ENCODE data around the gene TBX3.

Gene TBX3

DNA sequence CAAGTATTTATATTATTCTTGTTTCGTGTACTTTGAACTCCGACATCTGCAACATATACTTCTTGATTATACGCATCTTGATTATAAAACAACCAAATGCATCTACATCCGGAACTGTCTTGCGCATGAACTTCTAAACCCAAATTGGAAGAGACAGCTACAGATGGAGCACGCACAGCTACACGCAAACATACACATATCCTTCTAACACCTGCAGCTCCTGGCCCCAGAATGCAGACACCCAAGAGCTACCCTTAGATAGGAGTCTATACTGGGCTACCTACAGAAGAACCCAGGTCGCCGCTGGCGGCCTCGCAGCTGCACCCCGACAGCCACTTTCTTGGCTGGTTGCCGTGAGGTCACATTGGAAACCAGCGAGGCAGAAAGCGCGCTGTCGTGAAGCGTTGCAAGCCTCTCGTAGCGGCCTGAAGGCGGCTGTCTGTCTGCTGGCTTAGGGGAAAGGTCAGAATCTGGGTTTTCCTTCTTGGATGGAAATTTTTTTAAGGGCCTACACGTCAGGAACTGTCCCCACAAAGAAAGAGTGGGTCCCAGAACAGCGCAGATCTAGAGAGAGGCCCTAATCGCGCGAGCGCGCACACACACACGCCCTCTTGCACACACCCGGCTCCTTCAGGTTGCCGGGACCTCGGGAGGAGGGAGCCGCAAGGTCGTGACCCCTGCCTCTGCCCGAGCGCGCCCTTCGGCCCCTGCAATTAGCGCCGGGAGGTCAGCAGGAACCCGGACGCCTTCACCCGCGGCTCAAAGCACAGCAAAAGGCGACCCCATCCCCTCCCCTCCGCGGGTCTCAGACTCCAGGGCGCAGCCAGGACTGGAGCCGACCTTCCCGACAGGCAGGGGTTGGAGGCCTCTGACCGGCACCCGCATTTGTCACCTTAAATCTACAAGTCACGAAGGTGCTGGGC is 17.0 kb downstream of the TBX3 start:
- no peak for DNase-seq

GRCh38 chr12:114665411-114666260 is 18.3 kb downstream of the TBX3 start:
- DNase-seq: no peak

- DNase-seq: no peak
Observed at GRCh38 chr12:114664651-114665320, 19.2 kb downstream of the TBX3 start.

DNA sequence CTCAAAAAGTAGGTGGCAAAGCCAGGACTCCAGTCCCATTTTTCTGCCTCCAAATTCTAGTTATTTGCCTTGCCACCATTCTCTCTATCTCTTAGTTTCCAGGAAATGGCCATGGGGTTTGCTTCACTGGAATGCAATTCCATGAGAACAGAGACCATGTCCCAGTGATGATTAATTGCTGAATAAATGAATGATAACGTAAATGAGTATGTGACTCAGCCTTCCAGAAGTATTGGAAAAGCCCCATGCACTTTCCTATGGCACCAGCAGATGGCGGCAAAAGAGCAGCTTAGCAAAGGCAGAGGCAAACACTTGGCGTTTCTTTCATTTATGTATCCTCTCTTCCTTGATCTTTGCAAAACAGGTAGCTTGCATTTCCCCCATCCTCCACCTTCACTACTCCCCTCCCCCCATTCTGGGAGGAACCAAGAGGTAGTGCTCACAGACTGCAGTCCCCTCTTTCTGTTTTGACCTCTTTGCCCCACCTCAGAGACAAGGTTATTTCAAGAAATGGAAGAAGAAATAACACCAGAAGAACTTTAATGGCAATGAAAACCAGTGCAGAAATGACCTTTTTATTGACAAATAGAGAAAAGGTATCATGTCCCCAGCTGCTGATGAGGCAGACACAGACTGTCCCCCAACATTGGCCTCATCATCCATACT is 21.3 kb downstream of the TBX3 start:
- DNase-seq: peak; percentile 10

- no peak for DNase-seq
Observed at GRCh38 chr12:114661245-114661644, 22.7 kb downstream of the TBX3 start.

- no peak for DNase-seq
Observed at GRCh38 chr12:114659084-114659483, 24.9 kb downstream of the TBX3 start.

DNA sequence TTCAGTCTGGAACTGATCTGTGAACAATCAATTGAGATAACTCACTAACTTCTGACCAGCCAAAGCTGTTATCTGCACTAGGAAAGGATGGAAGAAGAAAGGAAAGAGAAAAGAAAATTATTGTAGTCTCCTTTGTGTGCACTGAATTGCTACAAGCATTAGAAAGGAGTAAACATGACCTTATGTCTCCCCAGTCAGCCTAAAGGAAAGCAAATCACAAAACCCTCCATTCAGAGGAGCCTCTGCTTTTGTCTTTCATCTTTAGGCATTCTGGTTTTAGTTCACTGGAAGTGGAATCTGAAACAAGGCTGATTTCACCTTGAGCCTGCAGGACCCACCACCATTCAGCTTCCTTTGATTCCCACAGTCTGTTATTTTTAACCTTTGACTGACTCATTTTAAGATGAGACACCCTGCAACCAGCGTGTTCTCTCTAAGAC is 26.0 kb downstream of the TBX3 start:
- no peak for DNase-seq

DNA sequence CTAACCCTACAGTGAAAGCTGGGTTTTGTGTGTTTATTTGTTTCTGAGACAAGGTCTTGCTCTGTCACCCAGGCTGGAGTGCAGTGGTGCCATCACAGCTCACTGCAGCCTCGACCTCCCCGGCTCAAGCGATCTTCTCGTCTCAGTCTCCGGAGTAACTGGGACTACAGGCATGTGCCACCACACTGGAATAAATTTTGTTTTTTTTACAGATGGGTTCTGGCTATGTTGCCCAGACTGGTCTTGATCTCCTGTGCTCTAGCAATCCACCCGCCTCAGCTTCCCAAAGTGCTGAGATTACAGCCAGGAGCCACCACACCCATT is 26.4 kb downstream of the TBX3 start:
- DNase-seq: no peak

GRCh38 chr12:114656906-114657596 is 26.9 kb downstream of the TBX3 start:
- DNase-seq: no peak

GRCh38 chr12:114655934-114656749 is 27.8 kb downstream of the TBX3 start:
- no peak for DNase-seq

GRCh38 chr12:114649585-114649984 is 34.4 kb downstream of the TBX3 start:
- DNase-seq: no peak

GRCh38 chr12:114648711-114649110 is 35.3 kb downstream of the TBX3 start:
- no peak for DNase-seq

- DNase-seq: no peak
Observed at GRCh38 chr12:114638790-114639435, 45.1 kb downstream of the TBX3 start.

- no peak for DNase-seq
Observed at GRCh38 chr12:114636723-114637480, 47.1 kb downstream of the TBX3 start.

DNA sequence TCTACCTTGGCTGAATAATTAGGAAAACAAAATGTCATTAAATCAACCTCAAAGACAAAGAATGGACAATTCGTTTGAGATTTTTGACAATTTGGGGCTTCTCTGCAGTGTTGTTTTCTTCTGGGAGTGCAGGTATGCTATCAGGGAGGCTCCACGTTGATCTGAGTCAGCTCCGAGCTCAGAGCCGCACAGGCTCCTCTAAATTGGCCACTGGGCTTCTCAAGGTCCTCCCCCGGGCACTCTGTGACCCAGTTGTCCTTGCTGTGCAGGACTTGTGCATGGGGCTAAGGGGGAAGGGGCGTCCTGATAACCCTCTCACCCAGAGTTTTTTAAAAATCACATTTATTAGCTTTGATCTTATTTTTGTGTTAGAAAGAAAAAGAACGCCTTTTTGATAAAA is 52.7 kb downstream of the TBX3 start:
- no peak for DNase-seq

- DNase-seq: no peak
Observed at GRCh38 chr12:114628199-114628598, 55.8 kb downstream of the TBX3 start.

DNA sequence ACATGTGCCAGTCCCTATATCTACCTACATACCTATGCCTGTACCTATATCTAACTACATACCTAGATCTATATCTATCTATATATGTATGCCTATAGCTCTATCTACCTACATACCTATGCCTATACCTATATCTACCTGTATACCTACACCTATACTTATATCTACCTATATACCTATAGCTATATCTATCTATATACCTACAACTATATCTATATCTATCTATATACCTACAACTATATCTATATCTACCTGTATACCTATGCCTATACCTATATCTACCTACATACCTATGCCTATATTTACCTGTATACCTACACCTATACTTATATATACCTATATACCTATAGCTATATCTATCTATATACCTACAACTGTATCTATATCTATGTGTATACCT is 56.6 kb downstream of the TBX3 start:
- no peak for DNase-seq

GRCh38 chr12:114625294-114625851 is 58.6 kb downstream of the TBX3 start:
- DNase-seq: peak; percentile 4

GRCh38 chr12:114623737-114624136 is 60.2 kb downstream of the TBX3 start:
- no peak for DNase-seq

All from COR-L47 (cell line).